ENCODE measurements around the gene JHY.

DNA sequence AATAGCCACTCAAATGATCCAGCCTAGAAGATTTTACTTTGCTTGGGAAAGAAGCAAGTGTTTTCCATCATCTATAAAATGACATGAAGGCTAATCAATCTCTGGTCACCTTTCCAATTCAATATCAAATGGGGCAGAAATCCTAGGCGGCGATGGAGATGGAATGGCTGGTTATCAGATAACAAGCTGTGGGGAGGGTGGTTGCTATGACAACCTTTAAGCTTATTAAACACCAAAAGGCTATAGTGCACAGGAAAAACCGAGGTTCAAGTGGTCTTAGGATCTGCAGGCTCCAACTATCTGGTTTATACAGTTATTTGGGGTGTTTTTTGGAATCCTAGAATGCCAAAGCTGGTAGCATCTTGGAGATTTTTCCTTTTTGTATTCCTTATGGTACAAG, 113.0 kb downstream of the JHY start:
- no peak for TF ChIP-seq JUND (IDR thresholded peaks at IDR 0.05; ENCODE audit: low read length)
- TF ChIP-seq CTCF (IDR thresholded peaks at IDR 0.05; ENCODE audit: control extremely low read depth in 1 of 3, insufficient read depth in 1 of 3, low read depth in 1 of 3, low read length in 3 of 3), result no peak
- TF ChIP-seq GABPA (IDR thresholded peaks at IDR 0.05; ENCODE audit: borderline replicate concordance, insufficient read depth, low read length), result no peak
- TF ChIP-seq ZNF274 (IDR thresholded peaks at IDR 0.05; ENCODE audit: borderline replicate concordance, extremely low read depth, low read length), result no peak
- TF ChIP-seq EP300 (IDR thresholded peaks at IDR 0.05; ENCODE audit: borderline replicate concordance in 1 of 2, low read depth in 2 of 2, low read length in 2 of 2), result no peak
- no peak for TF ChIP-seq TAF1 (IDR thresholded peaks at IDR 0.05; ENCODE audit: low read depth, low read length)
- TF ChIP-seq SIX5 (IDR thresholded peaks at IDR 0.05; ENCODE audit: low read depth, low read length), result no peak

Data from H1 (cell line).